SU-DHL-6 (cell line): ENCODE measurements around the gene DCHS1.

Experiments used
- H2AFZ ChIP-seq: fragments of 200-600 bp; sonication (generic); 2 replicates; pipeline ENCODE4 v1.6.1; 2014; ENCODE audit warnings: low read depth, mild to moderate bottlenecking, moderate library complexity, mixed read lengths, antibody characterized with exemption, low read length; ENCODE audit not compliant: severe bottlenecking
- H3F3A ChIP-seq: fragments of 200-600 bp; shearing (Covaris generic); 2 replicates; pipeline ENCODE4 v1.6.0; 2016; ENCODE audit warnings: antibody characterized with exemption, mild to moderate bottlenecking; ENCODE audit not compliant: insufficient read depth
- H3K27ac ChIP-seq: fragments of 200-600 bp; sonication (generic); 2 replicates; pipeline ENCODE4 v1.5.1; 2016; ENCODE audit warnings: low read depth, mild to moderate bottlenecking, low read length, moderate library complexity, mixed read lengths
- H3K27me3 ChIP-seq: fragments of 200-600 bp; sonication (generic), shearing (Covaris generic); 2 replicates; pipeline ENCODE4 v1.6.0; 2014; ENCODE audit warnings: mild to moderate bottlenecking, low read length
- H3K36me3 ChIP-seq: fragments of 200-600 bp; sonication (generic); 2 replicates; pipeline ENCODE4 v1.6.1; 2014; ENCODE audit warnings: mild to moderate bottlenecking, low read length, mixed read lengths
- H3K4me2 ChIP-seq: fragments of 300-600, 200-600 bp; shearing (Covaris generic), sonication (generic); 2 replicates; pipeline ENCODE4 v1.6.0; 2014; ENCODE audit warnings: low read length, low read depth, mild to moderate bottlenecking; ENCODE audit not compliant: poor library complexity, severe bottlenecking
- H3K4me3 ChIP-seq: fragments of 200-600 bp; sonication (generic); 2 replicates; pipeline ENCODE4 v1.5.1; 2014; ENCODE audit warnings: antibody characterized with exemption, low read length, mild to moderate bottlenecking, mixed read lengths; ENCODE audit not compliant: insufficient read depth, poor library complexity, severe bottlenecking
- H3K79me2 ChIP-seq: fragments of 200-600 bp; sonication (generic); 2 replicates; pipeline ENCODE4 v1.6.1; 2014; ENCODE audit warnings: mild to moderate bottlenecking, low read length, moderate library complexity; ENCODE audit not compliant: insufficient read depth
- H3K9ac ChIP-seq: fragments of 200-600 bp; sonication (generic); 2 replicates; pipeline ENCODE4 v1.7.0; 2014; ENCODE audit warnings: mild to moderate bottlenecking, low read length
- H3K9me2 ChIP-seq: fragments of 200-600 bp; sonication (generic); replicated peaks from 2 replicates; pipeline ENCODE4 v1.6.1; 2014; ENCODE audit warnings: low read length; ENCODE audit not compliant: insufficient read depth
- H3K9me3 ChIP-seq: fragments of 200-600 bp; sonication (generic); 2 replicates; pipeline ENCODE4 v1.6.1; 2014; ENCODE audit warnings: low read length, mixed read lengths; ENCODE audit not compliant: insufficient read depth
- H4K20me1 ChIP-seq: fragments of 200-600 bp; sonication (generic); 2 replicates; pipeline ENCODE4 v1.6.1; 2014; ENCODE audit warnings: low read depth, mild to moderate bottlenecking, antibody characterized with exemption, low read length, moderate library complexity, mixed read lengths
- CTCF ChIP-seq: fragments of 200-600 bp; sonication (generic); IDR thresholded peaks from one replicate; pipeline ENCODE4 v1.5.1; 2017; ENCODE audit warnings: antibody characterized with exemption, mild to moderate bottlenecking, low read length, moderate library complexity; ENCODE audit not compliant: insufficient read depth, poor library complexity, severe bottlenecking
- EZH2phosphoT487 ChIP-seq: fragments of 200-600 bp; sonication (generic), shearing (Covaris generic); conservative IDR thresholded peaks from 2 replicates; pipeline ENCODE4 v1.6.1; 2018; ENCODE audit warnings: mild to moderate bottlenecking, antibody characterized with exemption, low read length, moderate library complexity, mixed read lengths

The DCHS1 gene

DNA sequence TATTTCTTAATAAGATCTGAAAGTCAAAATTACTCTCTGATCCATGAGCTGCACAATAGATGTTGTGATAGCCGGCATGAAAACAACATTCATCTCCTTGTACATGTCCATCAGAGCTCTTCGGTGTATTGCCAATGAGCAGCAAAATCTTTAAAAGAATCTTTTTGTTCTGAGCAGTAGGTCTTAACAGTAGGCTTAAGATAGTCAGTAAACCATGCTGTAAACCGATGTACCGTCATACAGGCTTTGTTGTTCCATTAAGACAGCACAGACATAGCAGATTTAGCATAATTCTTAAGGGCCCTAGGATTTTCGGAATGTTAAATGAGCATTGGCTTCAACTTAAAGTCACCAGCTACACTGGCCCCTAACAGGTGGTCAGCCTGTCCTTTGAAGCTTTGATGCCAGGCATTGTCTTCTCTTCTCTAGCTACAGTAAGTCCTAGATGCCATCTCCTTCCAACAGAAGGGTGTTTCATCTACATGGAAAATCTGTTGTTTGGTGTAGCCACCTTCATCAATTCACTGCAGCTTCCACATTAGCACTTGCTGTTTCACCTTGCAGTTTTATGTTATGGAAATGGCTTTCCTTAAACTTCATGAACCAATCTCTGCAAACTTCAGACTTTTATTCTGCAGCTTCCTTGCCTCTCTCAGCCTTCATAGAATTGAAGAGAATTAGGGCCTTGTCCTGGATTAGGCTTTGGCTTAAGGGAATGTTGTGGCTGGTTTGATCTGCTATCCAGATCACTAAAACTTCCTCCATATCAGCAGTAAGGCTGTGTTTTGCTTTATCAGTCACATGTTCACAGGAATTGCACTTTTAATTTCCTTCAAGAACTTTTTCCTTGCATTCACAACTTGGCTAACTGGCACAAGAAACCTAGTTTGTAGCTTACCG, 80.5 kb downstream of the DCHS1 start:
- Histone ChIP-seq H3K27me3 (no peaks in the 10 kb centered on the region), H3K9me2 (no peaks in the 10 kb centered on the region), H2AFZ (no peak overlapping the region), H3K9me3 (no peaks in the 10 kb centered on the region), H3K9ac (no peak overlapping the region), H3F3A (no peaks in the 10 kb centered on the region), H4K20me1 (no peaks in the 10 kb centered on the region), H3K27ac (no peak overlapping the region), H3K79me2 (no peaks in the 10 kb centered on the region), H3K4me3 (no peak overlapping the region), H3K36me3 (no peaks in the 10 kb centered on the region), H3K4me2 (no peak overlapping the region)
- TF ChIP-seq EZH2phosphoT487 (no peak), CTCF (no peak)

DNA sequence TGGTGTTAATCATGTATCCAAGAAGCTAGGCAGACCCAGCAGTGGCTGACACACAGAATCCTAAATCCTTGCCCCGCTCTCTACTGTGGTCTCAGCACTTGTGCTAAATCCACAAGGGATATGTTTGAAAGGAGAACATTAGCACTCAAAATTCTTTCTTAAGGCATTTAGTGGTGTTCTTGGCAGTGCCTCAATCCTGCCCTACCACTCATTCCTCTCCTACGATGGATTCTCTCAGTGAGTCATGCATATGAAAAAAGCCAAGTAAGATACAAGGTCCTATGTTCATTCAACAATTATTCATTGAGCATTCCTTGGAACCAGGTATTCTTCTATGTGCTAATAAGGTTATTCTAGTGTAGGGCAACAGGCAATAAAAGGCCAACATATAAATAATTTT, 83.4 kb downstream of the DCHS1 start:
- no peak overlapping the region for H3K4me2 ChIP-seq
- no peak overlapping the region for H3K4me3 ChIP-seq
- no peaks in the 10 kb centered on the region for H3K9me2 ChIP-seq
- H3K27ac ChIP-seq: no peak overlapping the region
- no peak overlapping the region for H3K9ac ChIP-seq
- H3K9me3 ChIP-seq: no peaks in the 10 kb centered on the region
- no peaks in the 10 kb centered on the region for H4K20me1 ChIP-seq
- H2AFZ ChIP-seq: no peak overlapping the region
- H3K27me3 ChIP-seq: no peaks in the 10 kb centered on the region
- TF ChIP-seq CTCF (no peak), EZH2phosphoT487 (no peak)
- no peaks in the 10 kb centered on the region for H3K36me3 ChIP-seq
- H3K79me2 ChIP-seq: no peaks in the 10 kb centered on the region
- no peaks in the 10 kb centered on the region for H3F3A ChIP-seq

DNA sequence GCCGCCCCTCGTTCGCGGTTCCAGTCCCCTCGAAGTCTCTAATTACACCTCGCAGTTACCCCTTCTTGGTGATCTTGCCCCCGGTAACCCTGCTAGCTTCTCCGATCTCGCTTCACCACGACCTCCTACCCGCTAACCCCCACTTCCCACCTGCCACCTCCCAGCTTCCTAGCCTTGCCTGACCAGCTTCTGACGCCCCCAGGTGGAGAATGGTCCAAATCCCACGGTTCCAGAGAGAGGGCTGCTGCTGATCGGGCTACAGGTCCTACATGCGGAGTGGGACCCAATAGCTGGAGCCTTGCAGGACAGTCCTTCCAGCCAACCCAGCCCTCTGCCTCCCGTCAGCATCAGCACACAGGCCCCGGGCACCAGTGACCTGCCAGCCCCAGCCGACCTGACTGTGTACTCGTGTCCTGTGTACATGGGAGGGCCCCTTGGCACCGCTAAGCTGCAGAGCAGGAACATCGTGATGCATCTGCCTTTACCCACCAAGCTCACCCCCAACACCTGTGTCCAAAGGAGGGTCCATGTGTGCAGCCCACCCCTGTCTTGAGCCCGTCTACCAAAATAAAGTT, 84.1 kb downstream of the DCHS1 start:
- H3K36me3 ChIP-seq: no peaks in the 10 kb centered on the region
- no peak overlapping the region for H3K4me2 ChIP-seq
- no peaks in the 10 kb centered on the region for H3K27me3 ChIP-seq
- no peaks in the 10 kb centered on the region for H3K9me2 ChIP-seq
- H3K4me3 ChIP-seq: no peak overlapping the region
- no peaks in the 10 kb centered on the region for H4K20me1 ChIP-seq
- no peak overlapping the region for H2AFZ ChIP-seq
- H3K9me3 ChIP-seq: no peaks in the 10 kb centered on the region
- H3F3A ChIP-seq: no peaks in the 10 kb centered on the region
- H3K9ac ChIP-seq: no peak overlapping the region
- TF ChIP-seq CTCF: no peak
- TF ChIP-seq EZH2phosphoT487: no peak
- no peaks in the 10 kb centered on the region for H3K79me2 ChIP-seq
- no peak overlapping the region for H3K27ac ChIP-seq
